Gastrocnemius medialis (tissue), 4 donors: ENCODE data around the gene SUPT5H.

Source experiments
- POLR2A ChIP-seq, 2 donors: fragments of 450-650 bp; IDR thresholded peaks; one replicate each; pipeline ENCODE4 v1.6.1; 2017; ENCODE audit warnings: antibody characterized with exemption in 2 of 2, mild to moderate bottlenecking in 2 of 2, moderate library complexity in 2 of 2
- TF ChIP-seq, protein P1 (sequence below), 5 experiments: fragments of 450-650 bp in 3 of 5; fragments of 200-600 bp in 2 of 5; sonication (generic) in 2 of 5; IDR thresholded peaks in 4 of 5; conservative IDR thresholded peaks in 1 of 5; 1 replicate in 4 of 5; 2 replicates in 1 of 5; pipeline ENCODE4 v1.5.1; 2016 to 2019; ENCODE audit warnings: antibody characterized with exemption in 5 of 5, mild to moderate bottlenecking in 3 of 5, moderate library complexity in 3 of 5

DNA sequence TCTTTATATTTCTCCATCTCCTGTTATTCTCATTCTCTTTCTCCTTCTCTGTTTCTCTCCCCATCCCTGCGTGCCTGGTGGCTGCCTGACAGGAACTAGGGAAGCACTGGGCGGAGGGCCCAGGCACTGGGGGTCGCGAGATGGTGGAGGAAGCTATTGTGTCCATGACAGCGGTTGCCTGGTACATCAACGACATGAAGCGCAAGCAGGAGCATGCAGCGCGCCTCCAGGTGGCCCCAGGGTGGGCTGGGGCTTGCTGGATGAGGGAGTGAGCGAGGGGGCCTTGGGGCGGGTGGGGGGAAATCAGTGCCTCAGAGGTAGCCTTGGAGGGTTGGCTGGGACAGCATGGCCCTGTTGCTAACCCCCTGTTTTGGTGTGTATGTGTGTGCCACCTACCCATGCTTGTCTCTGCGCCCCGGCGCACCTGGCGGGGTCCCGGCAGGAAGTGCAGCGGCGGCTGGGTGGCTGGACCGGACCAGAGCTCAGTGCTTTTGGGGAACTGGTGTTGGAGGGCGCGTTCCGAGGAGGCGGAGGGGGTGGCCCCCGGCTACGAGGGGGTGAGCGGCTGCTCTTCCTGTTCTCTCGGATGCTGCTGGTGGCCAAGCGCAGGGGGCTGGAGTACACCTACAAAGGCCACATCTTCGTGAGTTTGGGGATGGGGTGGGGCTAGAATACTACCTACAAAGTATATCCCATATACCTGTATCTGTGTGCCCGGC is 27.8 kb upstream of the SUPT5H start:
- TF ChIP-seq, protein P1, sequence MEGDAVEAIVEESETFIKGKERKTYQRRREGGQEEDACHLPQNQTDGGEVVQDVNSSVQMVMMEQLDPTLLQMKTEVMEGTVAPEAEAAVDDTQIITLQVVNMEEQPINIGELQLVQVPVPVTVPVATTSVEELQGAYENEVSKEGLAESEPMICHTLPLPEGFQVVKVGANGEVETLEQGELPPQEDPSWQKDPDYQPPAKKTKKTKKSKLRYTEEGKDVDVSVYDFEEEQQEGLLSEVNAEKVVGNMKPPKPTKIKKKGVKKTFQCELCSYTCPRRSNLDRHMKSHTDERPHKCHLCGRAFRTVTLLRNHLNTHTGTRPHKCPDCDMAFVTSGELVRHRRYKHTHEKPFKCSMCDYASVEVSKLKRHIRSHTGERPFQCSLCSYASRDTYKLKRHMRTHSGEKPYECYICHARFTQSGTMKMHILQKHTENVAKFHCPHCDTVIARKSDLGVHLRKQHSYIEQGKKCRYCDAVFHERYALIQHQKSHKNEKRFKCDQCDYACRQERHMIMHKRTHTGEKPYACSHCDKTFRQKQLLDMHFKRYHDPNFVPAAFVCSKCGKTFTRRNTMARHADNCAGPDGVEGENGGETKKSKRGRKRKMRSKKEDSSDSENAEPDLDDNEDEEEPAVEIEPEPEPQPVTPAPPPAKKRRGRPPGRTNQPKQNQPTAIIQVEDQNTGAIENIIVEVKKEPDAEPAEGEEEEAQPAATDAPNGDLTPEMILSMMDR (IDR thresholded peaks at IDR 0.05 in 4 of 5, conservative IDR thresholded peaks at IDR 0.05 in 1 of 5) = no peak
- TF ChIP-seq POLR2A (IDR thresholded peaks at IDR 0.05) = no peak
